PFSK-1 (cell line): Measurements from ENCODE around the gene FBXO42.

ENCODE experiments used
- FOXP2 ChIP-seq: optimal IDR thresholded peaks from 2 replicates; pipeline ENCODE3; 2011; ENCODE audit warnings: borderline replicate concordance, control low read depth, inconsistent platforms; ENCODE audit not compliant: insufficient read depth; ENCODE audit errors: extremely low read length, extremely low read depth
- POLR2AphosphoS5 ChIP-seq: IDR thresholded peaks from 2 replicates; pipeline ENCODE4 v1.6.1; 2012; ENCODE audit warnings: low read depth, mild to moderate bottlenecking, control low read depth, low read length, moderate library complexity
- REST ChIP-seq, 2 experiments: IDR thresholded peaks; 2 replicates each; pipeline versions ENCODE4 v1.6.1 to v1.8.0; 2011 to 2012; ENCODE audit warnings: low read depth in 2 of 2, low read length in 2 of 2, control low read depth in 1 of 2, inconsistent platforms in 1 of 2, mild to moderate bottlenecking in 1 of 2, moderate library complexity in 1 of 2; ENCODE audit not compliant: insufficient read depth in 1 of 2
- SIN3A ChIP-seq: IDR thresholded peaks from 2 replicates; pipeline ENCODE4 v1.6.1; 2012; ENCODE audit warnings: mild to moderate bottlenecking, low read length, moderate library complexity, borderline replicate concordance; ENCODE audit not compliant: insufficient read depth
- TAF1 ChIP-seq: IDR thresholded peaks from 2 replicates; pipeline ENCODE4 v1.6.1; 2012; ENCODE audit warnings: low read length, control low read depth, borderline replicate concordance; ENCODE audit not compliant: insufficient read depth

FBXO42 gene

GRCh38 chr1:16207318-16208269, 144.7 kb downstream of the FBXO42 start:
- no peak for TF ChIP-seq REST (IDR thresholded peaks at IDR 0.05; ENCODE audit: insufficient read depth in 1 of 2, low read depth in 2 of 2, low read length in 2 of 2)
- no peak for TF ChIP-seq FOXP2
- no peak for TF ChIP-seq SIN3A
- TF ChIP-seq TAF1 = no peak
- no peak for TF ChIP-seq POLR2AphosphoS5

- TF ChIP-seq REST (IDR thresholded peaks at IDR 0.05; ENCODE audit: insufficient read depth in 1 of 2, low read depth in 2 of 2, low read length in 2 of 2) (no peak), POLR2AphosphoS5 (peak; percentile 82), FOXP2 (no peak), SIN3A (peak; percentile 53; the same call in 1 of the 2 replicates), TAF1 (peak; percentile 78; the same call in 1 of the 2 replicates)
Measured at GRCh38 chr1:16206547-16207317, 145.5 kb downstream of the FBXO42 start.

GRCh38 chr1:16205891-16206546, 146.3 kb downstream of the FBXO42 start:
- TF ChIP-seq POLR2AphosphoS5 (no peak), SIN3A (no peak), REST (IDR thresholded peaks at IDR 0.05; ENCODE audit: insufficient read depth in 1 of 2, low read depth in 2 of 2, low read length in 2 of 2) (no peak), TAF1 (no peak), FOXP2 (no peak)

- TF ChIP-seq FOXP2 (no peak), REST (IDR thresholded peaks at IDR 0.05; ENCODE audit: insufficient read depth in 1 of 2, low read depth in 2 of 2, low read length in 2 of 2) (no peak), SIN3A (no peak), POLR2AphosphoS5 (no peak), TAF1 (no peak)
Measured at GRCh38 chr1:16205334-16205671, 147.0 kb downstream of the FBXO42 start.
